Keratinocyte (primary cell): ENCODE results near the gene B4GALT2.

Source experiments
- CTCF ChIP-seq, 3 experiments: IDR thresholded peaks in 1 of 3; conservative IDR thresholded peaks in 1 of 3; optimal IDR thresholded peaks in 1 of 3; 2 replicates in 2 of 3; 3 replicates in 1 of 3; pipeline versions ENCODE3 to v1.5.1; 2011; ENCODE audit warnings: low read length in 3 of 3, mild to moderate bottlenecking in 3 of 3, moderate library complexity in 2 of 3, control low read depth in 1 of 3, inconsistent platforms in 1 of 3; ENCODE audit not compliant: insufficient read depth in 2 of 3; ENCODE audit errors: extremely low read depth in 1 of 3
- EZH2 ChIP-seq: IDR thresholded peaks from one replicate; pipeline ENCODE4 v1.6.1; 2012; ENCODE audit warnings: inconsistent platforms, mild to moderate bottlenecking, low read length, moderate library complexity

GRCh38 chr1:44029260-44029910 lies 50.4 kb downstream of the B4GALT2 start:
- TF ChIP-seq EZH2 = no peak
- no peak for TF ChIP-seq CTCF (optimal IDR thresholded peaks at IDR 0.05 in 1 of 3, IDR thresholded peaks at IDR 0.05 in 1 of 3, conservative IDR thresholded peaks at IDR 0.05 in 1 of 3; ENCODE audit: extremely low read depth in 1 of 3, insufficient read depth in 2 of 3, low read length in 3 of 3)
